Mucosa of gallbladder (tissue), 1 donor: ENCODE results near the gene AMPD3. TPM values are rescaled to one million over a fixed set of nuclear protein-coding genes. Genes with fewer than 3 reads are reported as not detected.

Source experiments
- DNase-seq: peaks from one replicate; pipeline ENCODE4 v3.0.0-alpha.2; 2020; ENCODE audit warnings: low spot score
- total RNA-seq: library from RNA; stranded (reverse); gene quantifications from one replicate; pipeline ENCODE4 v1.2.1, GENCODE V29; 2021
- donor health status: DM: no; HTN: no; CAD: no.

The AMPD3 gene
- total RNA-seq, 1 donor from 2014 or later, result 17.6 TPM

DNA sequence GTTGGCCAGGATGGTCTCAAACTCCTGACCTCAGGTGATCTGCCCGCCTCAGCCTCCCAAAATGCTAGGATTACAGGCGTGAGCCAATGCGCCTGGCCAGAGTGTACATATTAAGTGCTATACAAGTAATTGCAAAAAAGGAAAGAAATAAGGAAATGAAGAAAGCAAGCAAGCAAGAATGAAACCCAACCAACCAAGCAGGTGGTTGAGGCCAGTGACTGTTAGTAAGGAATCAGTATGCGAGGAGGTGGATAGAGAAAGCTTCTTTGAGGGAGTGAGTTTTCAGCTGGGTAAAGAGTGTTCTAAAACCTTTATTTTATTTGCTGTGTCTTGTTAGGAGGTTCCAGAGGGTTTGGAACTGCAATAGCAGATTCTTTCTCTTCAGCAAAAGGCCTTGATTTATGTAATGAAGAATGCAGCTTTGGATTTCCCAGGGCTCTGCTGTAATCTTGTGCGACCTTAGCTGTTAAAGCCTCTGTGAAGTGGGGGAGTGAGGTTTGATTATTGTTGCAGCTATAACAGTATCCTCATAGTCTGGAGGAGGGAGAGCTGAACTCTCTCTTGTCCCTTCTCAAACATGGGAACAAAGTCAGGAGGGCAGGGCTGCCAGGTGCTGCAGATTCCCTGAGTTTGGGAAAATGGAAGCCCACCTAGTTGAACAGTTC lies 5.7 kb downstream of the AMPD3 start:
- DNase-seq, result no peak

DNA sequence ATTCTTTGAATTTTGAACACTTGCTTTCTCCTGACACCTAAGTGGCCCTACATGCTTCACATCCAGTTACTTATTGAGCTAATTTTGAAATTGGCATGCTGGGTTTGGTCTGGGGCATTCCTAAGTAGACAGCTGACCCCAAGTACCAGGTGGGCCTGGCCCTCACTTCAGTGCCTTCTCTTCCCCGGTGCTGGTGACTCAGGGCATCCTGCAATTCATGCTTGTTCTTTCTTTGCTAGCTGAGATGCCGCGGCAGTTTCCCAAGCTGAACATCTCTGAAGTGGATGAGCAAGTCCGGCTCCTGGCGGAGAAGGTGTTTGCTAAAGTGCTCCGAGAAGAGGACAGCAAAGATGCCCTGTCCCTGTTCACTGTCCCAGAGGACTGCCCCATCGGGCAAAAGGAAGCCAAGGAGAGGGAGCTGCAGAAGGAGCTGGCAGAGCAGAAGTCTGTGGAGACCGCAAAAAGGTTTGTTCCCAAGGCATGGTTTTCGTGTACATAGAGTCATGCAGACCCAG lies 6.3 kb downstream of the AMPD3 start:
- DNase-seq, result no peak

DNA sequence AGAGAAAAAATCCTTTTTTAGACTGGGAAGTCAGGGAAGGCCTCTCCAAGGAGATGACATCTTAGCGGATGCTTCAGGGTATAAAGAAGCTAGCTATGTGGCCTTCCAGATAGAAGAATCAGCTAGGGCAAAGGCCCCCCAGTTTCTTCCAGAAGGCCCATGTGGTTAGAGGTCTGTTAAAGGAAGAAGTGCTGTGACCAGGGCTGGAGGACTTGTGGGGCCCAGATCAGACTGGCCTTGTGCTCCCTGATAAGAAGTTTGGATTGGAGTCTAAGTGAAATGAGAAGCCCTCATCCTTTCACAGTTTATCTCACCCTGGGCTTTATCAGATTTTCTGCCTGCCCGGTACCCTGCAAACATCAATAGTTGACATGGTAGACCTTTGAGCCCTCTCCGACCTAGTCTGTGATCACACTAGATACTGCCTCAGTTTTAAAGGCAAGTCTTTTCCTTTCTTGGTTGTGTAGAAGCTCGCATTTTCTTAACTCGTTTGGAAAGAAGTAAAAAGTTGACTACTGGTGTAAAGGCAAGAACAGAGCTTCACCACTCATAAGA lies 7.8 kb downstream of the AMPD3 start:
- DNase-seq, result no peak

DNA sequence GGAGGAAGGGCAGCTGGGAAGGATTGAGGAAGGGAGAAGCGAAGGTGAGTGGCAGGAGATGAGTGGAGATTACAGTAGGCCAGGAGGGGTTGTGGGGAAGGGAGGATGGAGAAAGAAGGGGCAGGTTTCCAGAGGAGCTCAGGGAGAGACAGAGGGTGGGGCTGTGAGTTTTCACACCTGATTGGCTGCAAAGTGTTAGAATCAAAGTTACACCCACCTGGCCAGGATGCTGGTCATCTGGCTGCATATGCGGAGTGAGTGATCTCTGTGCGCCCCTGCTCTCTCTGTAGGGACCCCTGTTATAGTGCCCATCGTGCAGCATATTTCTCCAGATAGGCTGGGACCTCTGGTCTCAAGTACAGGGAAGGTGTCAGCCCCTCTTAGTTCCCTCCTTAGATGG lies 18.3 kb downstream of the AMPD3 start:
- DNase-seq, result no peak

DNA sequence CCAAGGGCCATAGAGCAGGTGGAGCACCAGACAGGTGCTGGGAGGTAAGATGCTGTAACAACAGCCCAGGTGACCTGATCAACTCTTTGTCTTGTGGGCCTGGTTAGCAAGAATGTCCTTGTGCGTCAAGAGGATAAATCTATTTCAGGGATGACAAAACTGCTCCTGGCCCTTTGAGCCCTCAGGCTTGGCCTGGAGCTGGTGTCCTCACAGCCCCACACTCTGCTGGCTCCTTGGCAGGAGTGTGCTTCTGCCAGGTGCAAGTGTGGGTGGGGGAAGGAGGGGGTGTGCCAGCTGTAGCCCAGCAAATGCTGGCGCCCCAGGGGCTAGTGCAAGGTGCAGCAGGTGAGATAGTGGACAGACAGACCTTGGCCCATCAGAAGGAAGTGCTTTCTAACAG lies 19.5 kb downstream of the AMPD3 start:
- DNase-seq, result no peak

DNA sequence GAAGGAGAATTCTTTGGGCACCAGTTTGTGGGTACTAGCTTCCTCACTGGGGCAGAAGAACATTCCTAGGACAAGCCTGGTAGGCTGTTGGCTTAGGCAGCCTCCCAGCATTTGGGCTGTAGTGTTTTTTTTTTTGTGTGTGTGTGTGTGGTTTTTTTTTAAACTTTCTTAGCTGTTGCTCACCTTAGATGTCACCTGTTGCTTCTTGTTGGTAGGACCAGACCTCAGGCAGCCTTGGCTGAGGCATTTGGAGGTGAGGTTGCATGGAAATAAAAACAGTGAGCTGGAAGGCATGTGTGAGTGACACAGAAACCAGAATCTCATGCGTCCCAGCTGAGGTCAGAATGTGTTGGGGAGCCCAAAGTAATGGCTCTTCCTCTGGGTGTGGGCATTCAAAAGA lies 21.3 kb downstream of the AMPD3 start:
- no peak for DNase-seq

DNA sequence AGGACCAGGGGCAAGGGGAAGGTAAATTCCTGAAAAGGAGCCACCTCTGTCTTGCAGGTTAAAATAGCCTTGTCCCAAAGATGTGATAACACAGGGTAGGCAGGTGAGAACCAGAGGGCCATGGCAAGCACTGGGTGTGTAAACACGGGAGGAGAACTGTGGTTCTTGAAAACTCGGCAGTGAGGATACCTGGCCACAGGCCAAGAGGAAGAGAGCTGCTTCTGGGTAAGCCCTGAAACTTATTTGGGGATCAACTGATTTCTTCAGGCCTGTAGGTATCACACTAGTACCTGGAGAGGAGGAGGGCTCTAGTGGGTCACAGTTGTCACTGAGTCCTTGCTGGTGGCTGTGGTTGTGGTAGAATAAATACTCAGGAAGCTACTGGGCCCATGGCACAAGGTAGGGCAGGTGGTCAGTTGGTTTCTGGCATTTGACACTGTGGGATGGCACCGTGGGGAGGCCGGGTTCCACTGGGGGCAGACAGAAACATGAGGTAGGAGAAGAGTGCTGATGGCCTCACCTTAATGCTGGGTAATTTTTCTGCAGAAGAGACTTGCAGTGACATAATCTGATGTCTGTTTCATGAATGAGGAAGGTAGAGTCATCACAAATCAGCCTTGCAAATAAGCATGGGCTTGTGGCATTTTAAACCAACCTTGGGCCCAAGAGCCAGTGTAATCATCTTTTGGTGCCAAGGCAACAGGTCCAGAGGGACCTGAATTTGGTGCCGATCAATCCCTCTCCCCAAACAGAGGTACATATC lies 22.0 kb downstream of the AMPD3 start:
- no peak for DNase-seq

DNA sequence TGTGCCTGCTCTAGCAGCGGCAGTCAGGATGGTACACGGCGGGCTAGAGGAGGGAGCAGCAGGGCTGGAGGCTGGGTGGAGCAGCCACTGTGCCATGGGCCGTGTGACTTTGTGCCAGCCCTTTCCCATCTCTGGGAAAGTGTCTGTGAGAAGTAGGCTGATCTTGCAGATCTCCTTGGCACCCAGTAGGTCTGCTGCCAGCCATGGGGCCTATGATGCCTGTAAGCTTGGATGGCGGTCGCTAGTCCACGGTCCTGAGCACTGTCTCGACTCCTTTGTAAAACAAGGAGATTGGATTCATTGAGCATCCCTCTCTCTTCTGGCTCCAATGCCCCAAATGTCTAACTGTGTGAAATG lies 22.6 kb downstream of the AMPD3 start:
- DNase-seq, result no peak

DNA sequence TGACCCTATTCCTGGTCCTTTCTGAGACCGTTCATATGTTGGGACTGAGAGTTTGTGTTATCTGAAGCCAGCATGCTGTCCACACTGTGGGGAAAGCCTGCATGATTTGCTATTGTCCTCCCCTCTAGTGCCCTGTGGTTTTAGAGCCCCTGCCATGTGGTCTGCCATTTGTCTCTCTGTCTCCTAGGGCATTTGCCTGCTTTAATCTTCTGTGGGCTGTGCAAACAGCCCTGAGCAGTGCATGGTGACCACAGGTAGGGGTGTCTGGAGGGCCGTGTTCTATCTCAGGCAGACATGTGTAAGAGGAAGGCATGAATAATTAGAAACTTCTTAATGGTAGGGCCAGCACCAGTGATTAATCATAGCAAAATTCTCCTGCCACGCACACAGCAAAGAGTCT lies 23.0 kb downstream of the AMPD3 start:
- DNase-seq, result no peak

DNA sequence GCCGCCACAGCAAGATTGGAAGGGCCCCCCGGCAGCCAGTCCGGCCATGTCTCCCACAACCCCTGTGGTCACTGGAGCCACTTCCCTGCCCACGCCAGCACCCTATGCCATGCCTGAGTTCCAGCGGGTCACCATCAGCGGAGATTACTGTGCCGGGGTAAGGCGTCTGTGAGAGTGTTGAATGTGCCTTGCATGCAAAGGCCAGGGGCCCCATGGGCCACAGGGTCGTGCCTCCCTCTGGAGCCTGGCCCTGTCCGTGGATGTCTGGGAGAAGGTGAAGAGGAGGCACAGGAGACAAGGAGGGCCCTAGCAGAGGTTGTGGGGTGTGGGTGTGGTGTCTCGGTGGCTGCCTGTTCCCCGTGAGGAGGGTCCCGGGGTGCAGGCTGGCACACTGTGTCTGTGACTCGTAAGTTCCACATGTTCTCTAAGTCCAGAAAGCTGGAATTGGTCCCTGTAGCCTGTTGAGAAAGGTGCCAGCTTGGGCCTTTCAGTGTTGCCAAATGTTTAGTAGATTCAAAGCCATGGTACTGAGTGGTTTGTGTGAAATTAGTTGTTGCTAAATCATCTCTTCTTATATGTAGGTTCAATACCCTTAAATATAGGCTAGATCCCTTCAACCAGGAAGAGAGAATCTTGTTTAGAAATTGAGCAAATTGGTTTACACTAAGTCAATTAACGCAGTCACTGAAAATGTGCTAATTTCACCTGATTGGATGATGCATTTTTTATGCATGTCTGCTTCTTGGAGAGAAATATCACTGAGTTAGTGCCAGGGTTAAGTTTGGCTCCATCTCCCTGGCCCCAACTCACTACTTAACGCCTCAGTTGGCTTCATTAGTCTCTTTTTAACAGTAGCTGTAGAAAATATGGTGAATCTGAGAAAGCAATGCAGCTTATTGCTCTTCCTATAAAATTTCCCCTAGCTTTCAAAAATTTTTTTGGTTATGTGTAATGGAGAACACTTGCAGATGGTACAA lies 23.8 kb downstream of the AMPD3 start:
- no peak for DNase-seq

DNA sequence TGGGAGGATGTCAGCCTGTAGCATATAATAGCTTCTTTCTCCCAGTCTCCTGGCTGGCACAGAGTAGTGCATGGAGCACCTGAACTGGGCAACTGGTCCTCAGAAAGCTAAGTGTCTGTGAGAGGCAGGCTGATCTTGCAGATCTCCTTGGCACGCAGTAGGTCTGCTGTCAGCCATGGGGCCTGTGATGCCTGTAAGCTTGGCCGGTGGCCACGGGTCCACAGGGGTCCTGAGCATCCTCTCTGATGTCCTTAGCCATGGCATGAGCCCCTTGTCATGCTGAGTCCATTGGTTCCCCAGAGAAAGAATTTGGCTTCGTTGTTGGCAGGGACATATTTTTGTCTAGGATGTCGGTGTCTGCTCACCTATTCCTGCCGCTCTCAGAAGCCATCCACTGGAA lies 25.0 kb downstream of the AMPD3 start:
- no peak for DNase-seq

DNA sequence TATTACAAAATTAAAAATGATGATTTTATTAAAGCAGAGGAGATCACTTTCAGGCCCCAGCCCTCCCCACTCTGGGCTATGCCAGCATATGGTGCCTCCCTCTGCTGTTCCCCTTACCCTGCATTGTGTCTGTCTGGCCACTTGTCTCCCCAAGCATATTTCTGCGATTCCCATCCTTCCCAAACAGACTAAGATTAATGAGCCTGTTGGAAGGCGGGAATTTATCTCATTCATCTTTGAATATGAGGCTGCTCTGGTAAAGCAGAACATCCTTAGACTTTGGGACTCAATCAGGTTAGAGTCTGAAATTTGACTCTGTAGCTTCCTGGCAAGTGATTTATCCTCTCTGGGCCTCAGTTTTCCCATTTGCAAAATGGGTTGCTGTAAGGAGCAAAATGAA lies 25.7 kb downstream of the AMPD3 start:
- no peak for DNase-seq

DNA sequence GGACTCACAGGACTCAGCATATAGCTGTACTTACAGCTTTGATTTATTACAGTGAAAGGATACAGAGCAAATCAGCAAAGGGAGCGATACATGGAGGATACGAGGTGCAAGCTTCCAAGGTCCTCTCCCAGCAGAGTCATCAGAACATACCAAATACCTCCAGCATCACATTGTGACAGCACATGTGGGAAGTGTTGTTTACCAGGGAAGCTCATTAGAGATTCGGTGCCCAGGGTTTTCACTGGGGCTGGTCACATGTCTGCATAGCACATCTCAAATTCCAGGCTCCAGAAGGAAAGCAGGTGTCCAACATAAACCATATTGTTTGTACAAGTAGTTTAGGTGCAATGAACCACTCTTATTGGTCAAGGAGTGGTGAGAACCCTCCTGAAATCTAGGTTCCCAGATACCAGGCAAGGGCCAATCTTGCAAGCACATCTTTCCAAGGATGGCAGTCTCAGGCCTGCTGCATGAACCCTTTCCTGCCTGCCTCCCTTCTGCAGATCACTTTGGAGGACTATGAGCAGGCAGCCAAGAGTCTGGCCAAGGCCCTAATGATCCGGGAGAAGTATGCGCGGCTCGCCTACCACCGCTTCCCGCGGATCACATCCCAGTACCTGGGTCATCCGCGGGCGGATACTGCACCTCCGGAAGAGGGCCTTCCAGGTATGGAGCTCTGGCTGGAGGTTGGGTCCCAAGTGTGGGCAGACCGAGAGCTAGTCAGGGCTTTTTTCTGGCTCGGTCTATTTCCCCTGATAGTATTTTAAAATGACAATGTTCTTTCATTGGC lies 26.7 kb downstream of the AMPD3 start:
- DNase-seq, result no peak

DNA sequence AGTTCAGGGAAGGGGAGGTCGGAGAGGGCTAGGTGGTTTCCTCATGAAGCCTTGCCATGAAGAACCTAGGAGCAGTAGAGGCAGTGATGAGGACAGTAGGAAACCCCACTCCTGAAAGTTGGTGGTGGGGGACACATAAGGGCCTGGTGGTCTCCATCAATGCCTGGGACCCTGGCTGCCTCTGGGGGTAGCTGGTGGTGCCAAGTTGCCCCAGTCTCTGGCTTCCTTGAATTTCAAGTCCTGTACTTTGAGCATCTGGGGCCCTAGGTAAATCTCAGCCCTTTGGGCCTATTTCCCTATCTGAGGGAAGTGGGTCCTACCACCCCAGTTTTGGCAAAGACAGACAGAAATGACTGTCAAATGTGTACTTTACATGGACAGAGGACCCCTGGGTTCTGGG lies 28.1 kb downstream of the AMPD3 start:
- no peak for DNase-seq

DNA sequence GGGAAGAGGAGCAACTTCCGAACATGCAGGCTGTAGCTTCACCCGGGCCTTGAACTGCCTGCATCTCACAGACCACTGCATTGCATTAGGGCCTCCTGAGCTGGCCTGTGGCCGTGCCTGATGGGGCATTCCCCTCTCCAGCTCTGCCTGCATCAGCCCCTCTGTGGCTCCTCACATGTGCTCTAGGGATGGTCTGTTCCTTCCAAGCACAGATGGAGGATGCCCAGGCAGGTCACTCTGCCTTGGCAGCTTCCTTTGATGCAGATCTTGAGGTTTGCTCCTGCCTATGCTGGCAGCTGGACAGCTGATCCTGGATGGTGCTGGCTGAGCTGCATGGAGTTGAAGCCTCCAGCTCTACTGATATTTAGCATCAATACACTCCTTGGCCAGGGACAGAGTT lies 28.5 kb downstream of the AMPD3 start:
- no peak for DNase-seq

DNA sequence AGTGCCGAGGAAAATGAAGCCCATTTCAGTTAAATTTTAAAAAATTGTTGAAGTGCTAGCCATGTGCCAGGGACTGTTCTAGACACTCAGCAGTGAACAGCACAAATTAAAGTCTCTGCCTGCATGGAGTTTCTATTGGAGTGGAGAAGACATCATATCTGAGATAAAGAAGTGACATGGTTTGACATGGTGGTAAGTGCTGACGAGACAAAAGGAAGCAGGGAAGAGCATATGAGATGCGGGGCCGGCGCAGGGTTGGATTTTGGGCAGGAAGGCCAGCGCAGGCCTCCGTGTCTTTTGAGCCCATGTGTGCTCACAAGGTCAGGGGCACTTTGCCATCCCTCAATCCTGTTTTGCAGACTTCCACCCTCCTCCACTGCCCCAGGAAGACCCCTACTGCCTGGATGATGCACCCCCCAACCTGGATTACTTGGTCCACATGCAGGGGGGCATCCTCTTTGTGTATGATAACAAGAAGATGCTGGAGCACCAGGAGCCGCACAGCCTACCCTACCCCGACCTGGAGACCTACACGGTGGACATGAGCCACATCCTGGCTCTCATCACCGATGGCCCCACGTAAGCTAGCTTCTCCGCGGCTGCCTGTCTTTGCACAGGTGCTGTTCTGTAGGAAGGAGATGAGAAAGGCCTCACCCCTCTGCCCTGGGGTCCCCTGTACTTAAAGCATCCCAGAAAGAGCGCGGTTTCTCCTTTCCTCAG lies 29.6 kb downstream of the AMPD3 start:
- no peak for DNase-seq

DNA sequence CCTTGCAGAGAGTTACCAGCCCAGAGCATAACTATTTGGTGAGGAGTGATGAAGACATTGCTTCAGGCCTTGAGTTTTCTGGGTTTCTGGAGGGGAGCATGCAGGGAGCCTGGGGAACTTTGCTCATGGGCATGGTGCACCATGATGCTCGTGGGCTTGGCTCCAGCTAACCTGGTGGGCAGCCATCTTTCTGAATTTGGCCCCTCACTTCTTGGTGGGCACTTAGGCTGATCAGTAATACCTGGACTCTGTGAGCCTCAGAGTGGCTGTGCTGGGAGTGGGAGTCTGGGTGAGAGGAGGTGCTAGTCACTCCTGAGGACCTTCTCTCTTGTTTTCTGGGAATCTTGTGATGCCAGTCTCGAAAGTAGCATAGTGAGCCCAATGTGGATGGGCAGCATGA lies 30.6 kb downstream of the AMPD3 start:
- no peak for DNase-seq

DNA sequence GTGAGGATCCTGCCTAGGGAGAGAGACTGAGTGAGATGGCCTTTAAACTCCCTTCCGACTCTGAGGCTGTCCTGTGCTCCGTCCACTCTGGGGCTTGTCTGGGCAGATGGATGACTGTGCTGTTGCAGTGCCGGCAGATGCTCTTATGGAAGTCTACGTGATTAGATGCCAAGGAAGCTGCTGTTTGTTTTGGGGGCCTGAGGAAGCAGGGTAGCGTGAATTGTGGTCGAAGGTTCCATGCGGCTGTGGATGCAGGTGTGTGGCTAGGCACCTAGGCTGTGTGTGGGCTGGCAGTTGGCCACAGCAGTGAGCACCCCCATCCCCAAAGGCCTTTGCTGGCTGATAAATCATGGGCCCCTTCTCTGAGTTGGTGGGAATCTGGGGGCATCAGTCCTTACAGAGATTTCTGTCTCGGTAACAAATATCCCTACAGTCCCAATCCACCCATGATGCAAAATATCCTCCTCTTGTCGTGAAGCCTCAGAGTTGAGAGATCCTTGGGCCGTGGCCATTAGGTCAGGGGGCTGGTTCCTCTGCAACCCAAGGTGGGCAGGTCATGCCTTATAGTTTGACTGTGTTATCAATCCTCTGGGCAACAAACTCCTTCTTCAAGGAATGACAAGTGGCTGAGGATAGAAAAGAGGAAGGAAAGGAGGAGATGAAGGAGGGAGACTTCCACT lies 31.2 kb downstream of the AMPD3 start:
- no peak for DNase-seq

DNA sequence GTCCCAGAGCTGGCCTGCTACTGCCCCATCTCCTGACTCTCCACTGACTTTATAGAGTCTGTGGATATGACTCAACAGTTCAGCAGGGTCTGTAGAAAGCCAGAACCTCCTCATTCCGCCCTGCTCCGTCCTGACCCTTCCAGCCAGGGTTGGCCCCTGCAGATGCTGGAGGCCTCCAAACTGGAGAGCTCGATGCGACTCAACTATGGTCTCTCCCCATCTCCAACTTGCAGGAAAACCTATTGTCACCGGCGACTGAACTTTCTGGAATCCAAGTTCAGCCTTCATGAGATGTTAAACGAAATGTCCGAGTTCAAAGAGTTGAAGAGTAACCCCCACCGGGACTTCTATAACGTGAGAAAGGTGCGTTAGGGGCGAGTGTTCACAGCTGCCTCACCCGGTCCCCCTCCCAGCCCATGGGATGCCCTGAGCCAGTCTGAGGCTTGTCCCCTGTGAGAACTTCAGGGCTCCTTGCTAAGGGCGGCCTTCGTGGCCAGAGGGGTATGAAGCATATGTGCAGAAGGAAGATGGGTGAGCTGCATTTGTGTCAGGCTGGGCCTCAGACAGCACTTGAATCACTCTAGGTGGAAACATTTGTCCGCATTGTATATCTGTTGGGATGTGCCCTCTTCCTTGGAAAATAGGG lies 32.1 kb downstream of the AMPD3 start:
- no peak for DNase-seq
